NCI-H1930 (cell line): ENCODE data around the gene FGF2.
"Not testable (repeated sequence)": the region's sequence is repeated elsewhere in the genome, so short reads cannot be mapped to it uniquely, and the experiment has no call there.

Experiments used
- DNase-seq, 2 experiments: peaks; one replicate each; lab custom pipeline; 2025; lab: John Stamatoyannopoulos, UW

Gene FGF2

DNA sequence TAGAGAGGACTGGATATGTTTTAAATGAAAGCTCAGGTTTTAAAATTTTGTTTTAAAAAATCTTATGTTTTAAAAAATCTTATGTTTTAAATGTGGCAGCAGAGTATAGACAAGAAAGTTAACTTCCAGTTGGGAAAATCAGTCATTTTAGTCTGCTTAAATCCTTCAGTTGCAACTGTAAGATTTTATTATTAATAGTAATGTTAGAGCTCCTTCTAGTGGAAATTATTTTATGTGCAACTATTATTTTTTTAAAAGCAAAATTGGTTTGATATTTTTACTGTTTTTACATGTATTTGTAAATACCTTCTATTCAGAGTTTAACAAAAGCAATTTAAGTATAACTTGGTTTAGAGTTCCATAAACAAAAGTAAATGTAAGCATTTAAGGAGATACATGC lies 104.2 kb downstream of the FGF2 start:
- no peak for DNase-seq

DNA sequence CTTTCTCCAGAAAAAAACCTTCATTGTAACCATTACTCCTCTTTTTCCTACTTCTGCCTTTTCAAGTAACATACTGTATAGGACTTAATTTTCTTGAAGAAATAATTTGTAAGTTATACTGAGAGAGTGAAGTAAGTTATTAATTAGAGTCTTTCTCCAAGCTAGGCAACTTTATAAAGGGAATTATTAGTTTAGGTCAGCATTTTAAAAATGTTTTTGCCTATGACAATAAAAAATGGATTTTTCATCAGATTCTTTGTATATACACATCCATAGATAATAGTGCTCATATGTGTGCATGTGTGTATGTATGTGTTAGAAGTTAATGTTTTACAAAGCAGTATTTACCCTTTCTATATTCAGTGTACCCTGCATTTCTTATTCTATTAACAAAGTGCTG lies 106.1 kb downstream of the FGF2 start:
- no peak for DNase-seq

DNA sequence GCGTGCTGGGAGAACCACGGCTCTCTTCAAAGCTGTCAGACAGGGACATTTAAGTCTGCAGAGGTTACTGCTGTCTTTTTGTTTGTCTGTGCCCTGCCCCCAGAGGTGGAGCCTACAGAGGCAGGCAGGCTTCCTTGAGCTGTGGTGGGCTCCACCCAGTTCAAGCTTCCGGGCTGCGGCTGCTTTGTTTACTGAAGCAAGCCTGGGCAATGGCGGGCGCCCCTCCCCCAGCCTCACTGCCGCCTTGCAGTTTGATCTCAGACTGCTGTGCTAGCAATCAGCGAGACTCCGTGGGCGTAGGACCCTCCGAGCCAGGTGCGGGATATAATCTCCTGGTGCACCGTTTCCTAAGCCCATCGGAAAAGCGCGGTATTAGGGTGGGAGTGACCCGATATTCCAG lies 118.5 kb downstream of the FGF2 start:
- DNase-seq = not testable (repeated sequence)

GRCh38 chr4:122946142-122946541 lies 119.5 kb downstream of the FGF2 start:
- no peak for DNase-seq
